22Rv1 (cell line): ENCODE results near the gene ARL5C.
"Not testable (repeated sequence)": the region's sequence is repeated elsewhere in the genome, so short reads cannot be mapped to it uniquely, and the experiment has no call there.

Experiments
- H3K27ac ChIP-seq: fragments of 450-650 bp; 2 replicates; pipeline ENCODE4 v1.5.1; 2017
- CTCF ChIP-seq: fragments of 450-650 bp; IDR thresholded peaks from 2 replicates; pipeline ENCODE4 v1.5.1; 2017; ENCODE audit warnings: mild to moderate bottlenecking
- ZFX ChIP-seq: fragments of 450-650 bp; IDR thresholded peaks from 2 replicates; pipeline ENCODE4 v1.6.1; 2017; ENCODE audit warnings: antibody characterized with exemption, borderline replicate concordance

Gene ARL5C

GRCh38 chr17:39138431-39139160 is 27.4 kb downstream of the ARL5C start:
- TF ChIP-seq CTCF = no peak
- H3K27ac ChIP-seq = no peak overlapping the region

- TF ChIP-seq CTCF (no peak), ZFX (no peak)
- H3K27ac ChIP-seq = no peak overlapping the region
Observed at GRCh38 chr17:39134878-39135277, 31.1 kb downstream of the ARL5C start.

GRCh38 chr17:39132192-39132610 is 33.8 kb downstream of the ARL5C start:
- no peak for TF ChIP-seq CTCF
- TF ChIP-seq ZFX = no peak
- no peak overlapping the region for H3K27ac ChIP-seq

GRCh38 chr17:39131616-39132015 is 34.3 kb downstream of the ARL5C start:
- no peak for TF ChIP-seq ZFX
- TF ChIP-seq CTCF = no peak
- H3K27ac ChIP-seq = no peak overlapping the region

GRCh38 chr17:39130205-39130604 is 35.8 kb downstream of the ARL5C start:
- H3K27ac ChIP-seq = no peak overlapping the region
- no peak for TF ChIP-seq ZFX
- TF ChIP-seq CTCF = no peak

GRCh38 chr17:39129544-39129943 is 36.4 kb downstream of the ARL5C start:
- not testable (repeated sequence) for H3K27ac ChIP-seq

- no peak overlapping the region for H3K27ac ChIP-seq
- TF ChIP-seq ZFX (no peak), CTCF (no peak)
Observed at GRCh38 chr17:39126436-39126835, 39.5 kb downstream of the ARL5C start.

- no peak overlapping the region for H3K27ac ChIP-seq
- TF ChIP-seq ZFX (no peak), CTCF (no peak)
Observed at GRCh38 chr17:39125143-39125875, 40.7 kb downstream of the ARL5C start.
